Sigmoid colon (tissue), 4 donors: ENCODE data around the gene LYPLAL1.

ENCODE experiments used
- POLR2AphosphoS5 ChIP-seq, 4 donors: sonication (generic); formaldehyde crosslinking; IDR thresholded peaks; one replicate each; pipeline ENCODE4 v1.6.1; 2017; ENCODE audit warnings: antibody characterized with exemption in 4 of 4
- TF ChIP-seq, protein P1 (sequence below), 4 experiments: fragments of 450-650 bp in 3 of 4; fragments of 200-600 bp in 1 of 4; IDR thresholded peaks; one replicate each; pipeline ENCODE4 v1.5.1; 2016 to 2019; ENCODE audit warnings: antibody characterized with exemption in 4 of 4, mild to moderate bottlenecking in 3 of 4, moderate library complexity in 2 of 4

DNA sequence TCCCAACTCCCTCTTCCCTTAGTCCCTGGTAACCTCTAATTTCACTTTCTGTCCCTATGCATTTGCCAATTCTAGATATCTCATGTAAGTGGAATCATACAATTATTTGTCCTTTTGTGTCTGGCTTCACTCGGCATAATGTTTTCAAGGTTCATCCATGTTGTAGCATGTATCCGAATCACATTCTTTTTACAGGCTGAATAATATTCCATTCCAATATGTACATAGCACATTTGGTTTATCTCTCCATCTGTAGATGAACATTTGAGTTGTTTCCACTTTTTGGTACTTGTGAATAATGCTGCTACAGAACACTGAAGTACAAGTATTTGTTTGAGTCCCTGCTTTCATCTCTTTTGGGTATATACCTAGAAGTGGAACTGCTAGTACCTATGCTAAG, 857 bp upstream of the LYPLAL1 start:
- TF ChIP-seq POLR2AphosphoS5 (IDR thresholded peaks at IDR 0.05) = no peak
- TF ChIP-seq, protein P1, sequence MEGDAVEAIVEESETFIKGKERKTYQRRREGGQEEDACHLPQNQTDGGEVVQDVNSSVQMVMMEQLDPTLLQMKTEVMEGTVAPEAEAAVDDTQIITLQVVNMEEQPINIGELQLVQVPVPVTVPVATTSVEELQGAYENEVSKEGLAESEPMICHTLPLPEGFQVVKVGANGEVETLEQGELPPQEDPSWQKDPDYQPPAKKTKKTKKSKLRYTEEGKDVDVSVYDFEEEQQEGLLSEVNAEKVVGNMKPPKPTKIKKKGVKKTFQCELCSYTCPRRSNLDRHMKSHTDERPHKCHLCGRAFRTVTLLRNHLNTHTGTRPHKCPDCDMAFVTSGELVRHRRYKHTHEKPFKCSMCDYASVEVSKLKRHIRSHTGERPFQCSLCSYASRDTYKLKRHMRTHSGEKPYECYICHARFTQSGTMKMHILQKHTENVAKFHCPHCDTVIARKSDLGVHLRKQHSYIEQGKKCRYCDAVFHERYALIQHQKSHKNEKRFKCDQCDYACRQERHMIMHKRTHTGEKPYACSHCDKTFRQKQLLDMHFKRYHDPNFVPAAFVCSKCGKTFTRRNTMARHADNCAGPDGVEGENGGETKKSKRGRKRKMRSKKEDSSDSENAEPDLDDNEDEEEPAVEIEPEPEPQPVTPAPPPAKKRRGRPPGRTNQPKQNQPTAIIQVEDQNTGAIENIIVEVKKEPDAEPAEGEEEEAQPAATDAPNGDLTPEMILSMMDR (IDR thresholded peaks at IDR 0.05) = no peak
